CD4-positive, CD25-positive, alpha-beta regulatory T cell (primary cell): Measurements from ENCODE around the gene NR3C1. TPM values are rescaled to one million over a fixed set of nuclear protein-coding genes. Genes with fewer than 3 reads are reported as not detected.

Experiments
- ATAC-seq, 2 donors: fragments of 150-1000 bp; cut with Tn5 transposase; one replicate each; pipeline ENCODE4 v1.10.0; 2021; ENCODE audit warnings: low read depth in 2 of 2, moderate number of reproducible peaks in 2 of 2, moderate library complexity in 1 of 2
- DNase-seq, 3 donors: peaks; one replicate each; pipeline versions ENCODE4 v3.0.0 to v3.0.0-alpha.2; 2012 to 2022; ENCODE audit warnings: mixed read lengths in 1 of 3
- H3K27ac ChIP-seq: one replicate; pipeline ENCODE4 v1.7.0; 2013; ENCODE audit warnings: mild to moderate bottlenecking, low read length; ENCODE audit not compliant: insufficient read depth, poor library complexity, severe bottlenecking
- H3K27me3 ChIP-seq: one replicate; pipeline ENCODE4 v1.7.0; 2013; ENCODE audit warnings: low read length; ENCODE audit not compliant: control insufficient read depth, insufficient read depth
- H3K36me3 ChIP-seq: one replicate; pipeline ENCODE4 v1.7.0; 2013; ENCODE audit warnings: mild to moderate bottlenecking, low read length, moderate library complexity; ENCODE audit not compliant: control insufficient read depth, insufficient read depth
- H3K4me1 ChIP-seq: 2 replicates; pipeline ENCODE4 v1.7.0; 2013; ENCODE audit warnings: mild to moderate bottlenecking, low read length; ENCODE audit not compliant: insufficient read depth, control insufficient read depth, poor library complexity, severe bottlenecking
- H3K4me3 ChIP-seq: one replicate; pipeline ENCODE4 v1.7.0; 2013; ENCODE audit warnings: low read depth, mild to moderate bottlenecking, low read length, moderate library complexity
- H3K9me3 ChIP-seq, 2 experiments: 1 replicate in 1 of 2; 2 replicates in 1 of 2; pipeline ENCODE4 v1.7.0; 2013; ENCODE audit warnings: low read length in 2 of 2, mild to moderate bottlenecking in 1 of 2, moderate library complexity in 1 of 2; ENCODE audit not compliant: control insufficient read depth in 2 of 2
- H3K27ac Mint-ChIP-seq, 3 donors: one replicate each; pipeline ENCODE4 v1.8.0; 2020 to 2022; ENCODE audit warnings: mild to moderate bottlenecking in 3 of 3, mixed read lengths in 3 of 3, moderate library complexity in 2 of 3
- H3K27me3 Mint-ChIP-seq: one replicate; pipeline ENCODE4 v1.8.0; 2022; ENCODE audit warnings: mild to moderate bottlenecking, mixed read lengths
- H3K36me3 Mint-ChIP-seq: one replicate; pipeline ENCODE4 v1.8.0; 2020; ENCODE audit warnings: mixed read lengths
- H3K4me1 Mint-ChIP-seq, 4 donors: one replicate each; pipeline ENCODE4 v1.8.0; 2020 to 2022; ENCODE audit warnings: mixed read lengths in 4 of 4, mild to moderate bottlenecking in 1 of 4
- H3K4me3 Mint-ChIP-seq, 4 donors: one replicate each; pipeline ENCODE4 v1.8.0; 2020 to 2022; ENCODE audit warnings: mild to moderate bottlenecking in 4 of 4, mixed read lengths in 4 of 4, moderate library complexity in 3 of 4
- H3K9me3 Mint-ChIP-seq, 7 donors: one replicate each; pipeline ENCODE4 v1.8.0; 2020 to 2022; ENCODE audit warnings: mixed read lengths in 7 of 7, mild to moderate bottlenecking in 3 of 7, moderate library complexity in 2 of 7
- polyA plus RNA-seq, 4 donors: library from polyadenylated mRNA; unstranded; fragments of 300-500 nt; fragmentation: Illumina TruSeq; gene quantifications; one replicate each; pipeline ENCODE4 v1.2.3, GENCODE V29; 2021
- total RNA-seq: library from RNA; stranded (reverse); gene quantifications from one replicate; pipeline ENCODE4 v1.2.3, GENCODE V29; 2022

Gene NR3C1
- total and polyA plus RNA-seq, 5 donors from 2014 or later, result 62.5 to 154 (median 75.1) TPM

DNA sequence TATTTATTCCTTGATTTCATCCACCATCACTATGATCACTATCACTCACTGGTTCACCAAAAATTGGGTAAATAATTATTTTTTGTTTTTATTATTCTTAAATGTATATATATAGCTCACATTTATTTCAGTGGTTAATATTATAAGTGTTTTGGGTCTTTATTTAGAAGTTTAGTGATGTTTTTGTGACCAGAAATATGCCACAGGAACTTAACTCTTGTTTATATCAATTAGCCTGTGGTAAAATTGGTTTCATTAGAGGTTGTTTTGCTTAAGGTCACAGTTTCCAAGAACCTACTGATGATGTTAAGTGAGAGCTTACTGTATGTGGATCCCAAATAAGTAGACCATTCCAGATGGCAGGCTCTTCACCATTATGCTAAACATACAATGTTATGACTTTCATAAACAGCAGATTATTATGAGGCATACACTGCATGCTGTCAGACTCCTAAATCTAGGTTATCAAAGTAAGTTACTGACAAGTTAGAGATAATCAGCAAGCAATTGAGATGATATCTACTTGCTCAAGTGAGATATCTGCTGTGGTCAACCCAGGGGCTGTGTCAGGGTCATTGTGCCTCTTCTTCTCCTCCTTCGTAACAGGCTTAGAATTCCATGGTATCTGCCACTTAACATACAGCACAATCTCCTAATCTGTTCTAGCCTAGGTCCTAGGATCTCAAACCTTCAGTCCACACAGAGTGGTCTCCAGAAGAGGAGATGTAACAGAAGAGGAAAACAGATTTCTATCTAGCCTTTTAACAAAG is 57.6 kb downstream of the NR3C1 start:
- no peak for ATAC-seq
- Mint-ChIP-seq H3K4me1 (peaks cover 32 to 65% (median 54%) of the 10 kb centered on the region in 4 donors), H3K27me3 (no peaks in the 10 kb centered on the region), H3K9me3 (no peaks in the 10 kb centered on the region), H3K36me3 (peaks cover 11% of the 10 kb centered on the region), H3K4me3 (peak overlapping the region in 2 of 4 donors; percentile 21 to 55), H3K27ac (peak overlapping the region in 2 of 3 donors; percentile 67)
- Histone ChIP-seq H3K27me3 (no peaks in the 10 kb centered on the region), H3K4me1 (peaks cover 47% of the 10 kb centered on the region), H3K4me3 (peak overlapping the region; percentile 54), H3K36me3 (peaks cover 3% of the 10 kb centered on the region), H3K9me3 (no peaks in the 10 kb centered on the region), H3K27ac (no peak overlapping the region)
- peak in 1 of 3 donors; percentile 26 for DNase-seq

DNA sequence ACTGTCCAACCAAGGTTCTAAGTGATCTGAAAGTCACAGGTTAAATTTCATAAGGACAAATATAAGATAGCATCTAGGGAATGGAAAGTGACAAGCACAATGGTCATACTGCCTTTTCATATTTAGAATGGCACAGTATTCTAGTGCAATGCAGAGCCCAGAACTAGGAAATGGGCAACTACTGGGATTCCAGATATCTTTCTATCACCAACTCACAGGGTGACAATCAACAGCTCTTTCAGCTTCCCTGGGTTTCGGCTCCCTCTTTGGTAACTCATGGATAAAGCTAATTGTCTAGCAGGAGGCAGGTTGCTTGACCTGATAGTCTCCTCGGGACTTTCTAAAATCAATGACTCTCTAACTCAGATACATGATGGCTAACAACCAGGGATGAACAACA is 60.4 kb downstream of the NR3C1 start:
- Mint-ChIP-seq H3K36me3 (peaks cover 12% of the 10 kb centered on the region), H3K27ac (no peak overlapping the region), H3K4me3 (no peak overlapping the region), H3K4me1 (peaks cover 45 to 74% (median 62%) of the 10 kb centered on the region in 4 donors), H3K27me3 (no peaks in the 10 kb centered on the region), H3K9me3 (no peaks in the 10 kb centered on the region)
- Histone ChIP-seq H3K36me3 (peaks cover 8% of the 10 kb centered on the region), H3K4me3 (no peak overlapping the region), H3K27me3 (no peaks in the 10 kb centered on the region), H3K9me3 (no peaks in the 10 kb centered on the region), H3K27ac (no peak overlapping the region), H3K4me1 (peaks cover 26% of the 10 kb centered on the region)
- ATAC-seq, result no peak
- no peak for DNase-seq

DNA sequence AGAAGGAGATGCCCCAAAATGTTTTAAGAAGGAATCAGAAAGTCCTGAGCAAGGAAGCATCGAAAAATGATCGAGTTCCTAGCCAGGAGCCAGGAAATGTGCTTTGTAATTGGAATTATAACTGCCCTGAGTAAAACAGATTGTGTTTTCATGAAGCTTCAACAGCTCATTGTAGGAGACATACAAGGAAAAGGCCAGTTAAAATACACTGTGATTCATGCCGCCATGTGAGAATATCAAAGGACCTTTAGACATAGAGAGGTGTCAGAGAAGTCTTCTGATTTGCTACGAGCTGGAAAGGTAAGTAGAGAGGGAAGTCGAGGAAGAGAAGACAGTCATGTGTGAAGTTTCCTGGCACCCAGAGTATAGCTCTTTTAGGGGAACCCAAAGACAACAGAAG is 60.9 kb downstream of the NR3C1 start:
- ATAC-seq (no peak), DNase-seq (no peak)
- peaks cover 10% of the 10 kb centered on the region for H3K36me3 ChIP-seq
- H3K27ac ChIP-seq, result no peak overlapping the region
- H3K27me3 ChIP-seq, result no peaks in the 10 kb centered on the region
- Mint-ChIP-seq H3K27me3 (no peaks in the 10 kb centered on the region), H3K9me3 (no peaks in the 10 kb centered on the region), H3K36me3 (peaks cover 8% of the 10 kb centered on the region), H3K4me1 (peaks cover 41 to 70% (median 58%) of the 10 kb centered on the region in 4 donors), H3K27ac (no peak overlapping the region), H3K4me3 (no peak overlapping the region)
- no peaks in the 10 kb centered on the region for H3K9me3 ChIP-seq
- H3K4me3 ChIP-seq, result no peak overlapping the region
- peaks cover 22% of the 10 kb centered on the region for H3K4me1 ChIP-seq

DNA sequence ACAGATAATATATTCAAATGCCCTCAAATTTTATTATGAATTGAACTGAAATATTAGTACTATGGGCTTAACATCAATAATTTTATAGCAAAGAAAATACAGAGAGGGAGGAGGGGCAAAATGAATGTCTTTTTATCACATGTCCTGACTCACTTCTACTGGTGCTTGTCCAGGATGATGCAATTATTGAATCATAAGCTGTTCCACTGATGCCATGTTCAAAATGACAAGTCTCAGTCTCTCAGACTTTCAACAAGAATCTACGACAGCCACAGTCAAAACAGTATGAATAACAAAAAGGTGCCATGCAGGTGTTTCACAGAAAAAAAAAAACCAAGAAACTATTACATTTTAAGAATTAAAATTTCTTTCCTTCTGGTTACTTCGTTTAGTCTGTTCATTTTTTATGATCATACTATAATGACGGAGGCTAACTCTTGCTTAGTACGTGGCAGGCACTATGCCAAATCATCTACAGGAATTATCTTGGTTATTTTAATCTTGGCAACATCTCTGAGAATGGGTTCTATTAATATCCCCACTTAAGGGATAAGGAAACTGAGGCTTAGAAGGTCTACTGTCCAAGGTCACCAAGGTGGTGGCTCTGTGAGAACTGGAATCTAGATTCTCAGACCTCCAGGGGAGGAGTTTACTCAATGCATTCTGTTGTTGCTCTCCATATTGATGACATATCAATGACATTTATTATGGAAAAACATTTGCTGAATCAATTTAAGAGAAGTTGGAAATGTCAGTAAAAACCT is 61.5 kb downstream of the NR3C1 start:
- no peak overlapping the region for H3K27ac Mint-ChIP-seq
- peaks cover 10% of the 10 kb centered on the region for H3K36me3 ChIP-seq
- ATAC-seq (no peak), DNase-seq (no peak)
- H3K4me3 Mint-ChIP-seq, result peak overlapping the region in 1 of 4 donors; percentile 6
- peak overlapping the region; percentile 3 for H3K27ac ChIP-seq
- H3K27me3 Mint-ChIP-seq, result no peaks in the 10 kb centered on the region
- peaks cover 17% of the 10 kb centered on the region for H3K4me1 ChIP-seq
- H3K4me3 ChIP-seq, result no peak overlapping the region
- H3K27me3 ChIP-seq, result no peaks in the 10 kb centered on the region
- H3K9me3 Mint-ChIP-seq, result no peaks in the 10 kb centered on the region
- H3K9me3 ChIP-seq, result no peaks in the 10 kb centered on the region
- peaks cover 8% of the 10 kb centered on the region for H3K36me3 Mint-ChIP-seq
- H3K4me1 Mint-ChIP-seq, result peaks cover 36 to 64% (median 52%) of the 10 kb centered on the region in 4 donors

DNA sequence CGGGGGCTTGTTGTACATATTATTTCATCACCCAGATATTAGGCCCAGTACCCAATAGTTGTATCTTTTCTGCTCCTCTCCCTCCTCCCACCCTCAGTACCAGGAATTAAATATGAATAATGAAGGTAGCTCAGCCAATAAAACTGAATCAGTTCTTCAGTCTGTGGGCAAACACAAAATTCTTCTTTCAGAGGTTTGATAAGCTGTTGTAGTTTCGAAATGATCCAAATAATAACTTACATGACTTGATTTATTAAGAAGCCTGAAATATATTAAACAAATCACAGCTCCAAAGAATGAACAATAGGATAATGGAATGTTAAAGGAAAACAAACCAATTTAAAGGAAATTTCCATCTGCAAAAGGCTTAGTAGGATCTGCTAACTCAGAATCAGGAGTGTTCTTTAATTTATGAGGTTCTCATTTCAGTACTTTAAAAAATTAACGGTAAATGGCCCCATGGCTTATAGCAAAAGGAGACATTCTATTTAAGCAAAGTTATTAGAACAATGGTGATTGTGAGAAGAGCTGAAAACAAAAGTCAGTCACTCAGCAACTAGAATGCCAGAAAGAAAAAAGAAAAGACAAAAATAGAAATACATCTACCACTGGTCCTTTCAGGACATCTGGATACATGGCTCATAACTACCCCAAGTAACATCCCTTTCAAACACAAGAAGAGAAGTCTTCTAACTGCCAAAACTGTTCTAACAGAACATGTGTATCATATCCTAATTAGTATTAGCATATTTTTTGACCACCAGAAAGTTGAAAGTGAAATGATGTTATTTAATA is 62.4 kb downstream of the NR3C1 start:
- no peaks in the 10 kb centered on the region for H3K9me3 Mint-ChIP-seq
- H3K4me1 Mint-ChIP-seq, result peaks cover 36 to 59% (median 50%) of the 10 kb centered on the region in 4 donors
- H3K27ac ChIP-seq, result no peak overlapping the region
- H3K36me3 Mint-ChIP-seq, result peaks cover 8% of the 10 kb centered on the region
- H3K27me3 Mint-ChIP-seq, result no peaks in the 10 kb centered on the region
- peaks cover 10% of the 10 kb centered on the region for H3K36me3 ChIP-seq
- H3K27me3 ChIP-seq, result no peaks in the 10 kb centered on the region
- H3K4me3 Mint-ChIP-seq, result no peak overlapping the region
- ATAC-seq (no peak), DNase-seq (no peak)
- H3K4me3 ChIP-seq, result no peak overlapping the region
- no peak overlapping the region for H3K27ac Mint-ChIP-seq
- no peaks in the 10 kb centered on the region for H3K9me3 ChIP-seq
- peaks cover 8% of the 10 kb centered on the region for H3K4me1 ChIP-seq

DNA sequence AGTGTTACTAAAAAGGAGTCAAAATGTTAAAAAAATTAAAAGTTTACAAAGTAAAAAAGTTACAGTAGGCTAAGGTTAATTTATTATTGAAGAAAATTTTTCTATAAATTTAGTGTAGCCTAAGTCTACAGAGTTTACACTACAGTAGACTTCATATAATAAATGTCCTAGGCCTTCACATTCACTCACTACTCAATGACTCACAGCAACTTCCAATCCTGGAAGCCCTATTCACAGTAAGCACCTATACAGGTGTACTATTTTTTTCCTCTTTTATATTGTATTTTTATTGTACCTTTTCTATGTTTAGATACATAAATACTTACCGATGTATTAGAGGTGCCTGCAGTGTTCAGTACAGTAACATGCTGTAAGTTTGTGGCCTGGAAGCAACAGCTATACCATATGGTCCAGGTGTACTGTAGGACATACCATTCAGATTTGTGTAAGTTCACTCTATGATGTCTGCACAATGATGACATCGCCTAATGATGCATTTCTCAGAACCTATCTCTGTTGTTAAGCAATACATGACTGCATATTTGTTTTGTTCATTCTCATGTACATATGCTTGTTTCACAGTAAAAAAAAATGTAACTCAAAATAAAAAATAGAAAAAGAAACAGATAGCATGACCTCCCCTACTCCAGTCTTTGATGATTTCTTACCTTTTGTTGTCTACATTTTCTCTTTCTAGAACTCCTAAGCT is 64.7 kb downstream of the NR3C1 start:
- Mint-ChIP-seq H3K27ac (peak overlapping the region in 2 of 3 donors; percentile 60 to 74), H3K4me1 (peaks cover 43 to 58% (median 47%) of the 10 kb centered on the region in 4 donors), H3K27me3 (no peaks in the 10 kb centered on the region), H3K36me3 (peaks cover 15% of the 10 kb centered on the region), H3K4me3 (no peak overlapping the region), H3K9me3 (no peaks in the 10 kb centered on the region)
- no peaks in the 10 kb centered on the region for H3K9me3 ChIP-seq
- no peak overlapping the region for H3K4me3 ChIP-seq
- no peaks in the 10 kb centered on the region for H3K4me1 ChIP-seq
- no peaks in the 10 kb centered on the region for H3K27me3 ChIP-seq
- H3K27ac ChIP-seq, result no peak overlapping the region
- peaks cover 7% of the 10 kb centered on the region for H3K36me3 ChIP-seq
- ATAC-seq, result peak; percentile 48 to 50
- peak in 1 of 3 donors; percentile 29 for DNase-seq

DNA sequence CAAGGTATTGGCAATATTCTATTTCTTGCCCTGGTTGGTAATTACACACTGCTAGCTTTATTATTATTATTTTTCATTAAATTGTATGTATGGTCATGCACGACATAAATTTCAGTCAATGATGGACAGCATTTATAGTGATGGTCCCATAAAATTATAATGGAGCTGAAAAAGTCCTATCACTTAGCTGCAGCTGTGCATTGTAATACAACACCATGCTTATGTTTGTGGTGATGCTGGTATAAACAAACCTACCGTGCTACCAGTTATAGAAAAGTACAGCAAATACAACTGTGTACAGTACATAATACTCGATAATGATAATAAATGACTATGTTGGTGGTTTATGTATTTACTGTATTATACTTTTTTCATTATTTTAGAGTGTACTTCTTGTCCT is 65.5 kb downstream of the NR3C1 start:
- Mint-ChIP-seq H3K36me3 (peaks cover 18% of the 10 kb centered on the region), H3K27ac (no peak overlapping the region), H3K4me1 (peaks cover 37 to 54% (median 44%) of the 10 kb centered on the region in 4 donors), H3K4me3 (no peak overlapping the region), H3K9me3 (no peaks in the 10 kb centered on the region), H3K27me3 (no peaks in the 10 kb centered on the region)
- H3K9me3 ChIP-seq, result no peaks in the 10 kb centered on the region
- H3K27me3 ChIP-seq, result no peaks in the 10 kb centered on the region
- no peaks in the 10 kb centered on the region for H3K4me1 ChIP-seq
- ATAC-seq, result no peak
- no peak overlapping the region for H3K4me3 ChIP-seq
- no peak overlapping the region for H3K27ac ChIP-seq
- peaks cover 7% of the 10 kb centered on the region for H3K36me3 ChIP-seq
- no peak for DNase-seq
